H9 (cell line): ENCODE data around the gene LIMS2. TPM values are rescaled to one million over a fixed set of nuclear protein-coding genes. Genes with fewer than 3 reads are reported as not detected.

ENCODE experiments used
- DNase-seq: peaks from one replicate; pipeline ENCODE4 v3.0.0-alpha.2; 2017
- H2AFZ ChIP-seq: one replicate; pipeline ENCODE4 v1.6.1; 2013; ENCODE audit warnings: mild to moderate bottlenecking, low read length, control low read depth, moderate library complexity
- H2AK5ac ChIP-seq: 2 replicates; pipeline ENCODE4 v1.6.1; 2013; ENCODE audit warnings: low read length, control low read depth, mixed read lengths; ENCODE audit not compliant: insufficient read length
- H2BK120ac ChIP-seq: one replicate; pipeline ENCODE4 v1.6.1; 2013; ENCODE audit warnings: low read depth, mild to moderate bottlenecking, low read length, control low read depth, inconsistent platforms; ENCODE audit not compliant: poor library complexity, severe bottlenecking
- H2BK12ac ChIP-seq: 2 replicates; pipeline ENCODE4 v1.6.1; 2013; ENCODE audit warnings: low read length, control low read depth, mixed read lengths, low read depth; ENCODE audit not compliant: insufficient read length
- H2BK15ac ChIP-seq: 2 replicates; pipeline ENCODE4 v1.6.1; 2013; ENCODE audit warnings: low read depth, low read length, control low read depth
- H2BK20ac ChIP-seq: one replicate; pipeline ENCODE4 v1.6.1; 2013; ENCODE audit warnings: low read depth, mild to moderate bottlenecking, low read length, control low read depth, inconsistent platforms; ENCODE audit not compliant: poor library complexity, severe bottlenecking
- H2BK5ac ChIP-seq: 2 replicates; pipeline ENCODE4 v1.6.1; 2013; ENCODE audit warnings: low read length, control low read depth, mixed read lengths; ENCODE audit not compliant: insufficient read length
- H3K14ac ChIP-seq: 2 replicates; pipeline ENCODE4 v1.6.1; 2013; ENCODE audit warnings: low read length, control low read depth; ENCODE audit not compliant: insufficient read depth
- H3K18ac ChIP-seq: 2 replicates; pipeline ENCODE4 v1.6.1; 2013; ENCODE audit warnings: low read depth, mild to moderate bottlenecking, mixed read lengths, low read length, control low read depth; ENCODE audit not compliant: insufficient read length
- H3K23ac ChIP-seq: 2 replicates; pipeline ENCODE4 v1.6.1; 2013; ENCODE audit warnings: low read length, control low read depth, mixed read lengths, low read depth; ENCODE audit not compliant: insufficient read length
- H3K23me2 ChIP-seq: 2 replicates; pipeline ENCODE4 v1.6.1; 2013; ENCODE audit warnings: low read depth, mild to moderate bottlenecking, mixed read lengths, low read length, control low read depth; ENCODE audit not compliant: insufficient read length, poor library complexity, severe bottlenecking
- H3K27ac ChIP-seq: 2 replicates; pipeline ENCODE4 v1.5.1; 2013; ENCODE audit warnings: low read length, control low read depth, mixed read lengths, low read depth; ENCODE audit not compliant: insufficient read length
- H3K27me3 ChIP-seq: 2 replicates; pipeline ENCODE4 v1.6.1; 2013; ENCODE audit warnings: low read length, control low read depth, inconsistent platforms; ENCODE audit not compliant: insufficient read depth
- H3K4ac ChIP-seq: 2 replicates; pipeline ENCODE4 v1.6.1; 2013; ENCODE audit warnings: low read depth, mild to moderate bottlenecking, control low read depth, inconsistent platforms, low read length, moderate library complexity
- H3K4me1 ChIP-seq: 2 replicates; pipeline ENCODE4 v1.6.1; 2013; ENCODE audit warnings: low read length, control low read depth, inconsistent platforms; ENCODE audit not compliant: insufficient read depth
- H3K4me2 ChIP-seq: 2 replicates; pipeline ENCODE4 v1.6.1; 2013; ENCODE audit warnings: low read length, control low read depth, mixed read lengths; ENCODE audit not compliant: insufficient read length, insufficient read depth
- H3K56ac ChIP-seq: 2 replicates; pipeline ENCODE4 v1.6.1; 2013; ENCODE audit warnings: low read depth, mild to moderate bottlenecking, mixed read lengths, low read length, control low read depth; ENCODE audit not compliant: insufficient read length
- H3K79me1 ChIP-seq: 2 replicates; pipeline ENCODE4 v1.6.1; 2013; ENCODE audit warnings: low read depth, mild to moderate bottlenecking, moderate library complexity, low read length, control low read depth, inconsistent platforms; ENCODE audit not compliant: insufficient read depth, poor library complexity, severe bottlenecking
- H3K79me2 ChIP-seq: 2 replicates; pipeline ENCODE4 v1.6.1; 2013; ENCODE audit warnings: low read length, control low read depth, inconsistent platforms; ENCODE audit not compliant: insufficient read depth
- H3K9ac ChIP-seq: 2 replicates; pipeline ENCODE4 v1.6.1; 2013; ENCODE audit warnings: low read length, control low read depth, mixed read lengths; ENCODE audit not compliant: insufficient read length; ENCODE audit errors: extremely low read depth
- H3K9me3 ChIP-seq: one replicate; pipeline ENCODE4 v1.6.1; 2013; ENCODE audit warnings: low read depth, low read length, inconsistent platforms; ENCODE audit not compliant: control insufficient read depth
- H3T11ph ChIP-seq: one replicate; pipeline ENCODE4 v1.6.1; 2013; ENCODE audit warnings: mild to moderate bottlenecking, low read length, control low read depth, inconsistent platforms
- H4K20me1 ChIP-seq: one replicate; pipeline ENCODE4 v1.6.1; 2013; ENCODE audit not compliant: control insufficient read depth, insufficient read length, insufficient read depth
- H4K5ac ChIP-seq: 2 replicates; pipeline ENCODE4 v1.6.1; 2013; ENCODE audit warnings: low read depth, mild to moderate bottlenecking, mixed read lengths, low read length, control low read depth; ENCODE audit not compliant: insufficient read length
- H4K8ac ChIP-seq: replicated peaks from 2 replicates; pipeline ENCODE4 v1.6.1; 2013; ENCODE audit warnings: low read length, control low read depth, mixed read lengths, low read depth; ENCODE audit not compliant: insufficient read length
- H4K91ac ChIP-seq: 2 replicates; pipeline ENCODE4 v1.6.1; 2013; ENCODE audit warnings: low read depth, mild to moderate bottlenecking, moderate library complexity, mixed read lengths, low read length, control low read depth; ENCODE audit not compliant: insufficient read length
- H3K27ac Mint-ChIP-seq, 3 experiments: 2 replicates in 2 of 3; 3 replicates in 1 of 3; pipeline ENCODE4 v1.8.0; 2020 to 2021; ENCODE audit warnings: mixed read lengths in 3 of 3, mild to moderate bottlenecking in 1 of 3, moderate library complexity in 1 of 3
- H3K27me3 Mint-ChIP-seq: 2 replicates; pipeline ENCODE4 v1.8.0; 2021; ENCODE audit warnings: low read depth, mild to moderate bottlenecking, moderate library complexity, mixed read lengths
- H3K36me3 Mint-ChIP-seq, 3 experiments: 2 replicates in 2 of 3; 3 replicates in 1 of 3; pipeline ENCODE4 v1.8.0; 2020 to 2021; ENCODE audit warnings: low read depth in 3 of 3, mixed read lengths in 3 of 3; ENCODE audit not compliant: insufficient read depth in 1 of 3
- H3K4me1 Mint-ChIP-seq, 2 experiments: 2 replicates each; pipeline ENCODE4 v1.8.0; 2020; ENCODE audit warnings: mixed read lengths in 2 of 2
- H3K4me3 Mint-ChIP-seq, 2 experiments: 2 replicates in 1 of 2; 3 replicates in 1 of 2; pipeline ENCODE4 v1.8.0; 2020 to 2021; ENCODE audit warnings: mild to moderate bottlenecking in 2 of 2, mixed read lengths in 2 of 2, moderate library complexity in 1 of 2
- H3K9me3 Mint-ChIP-seq, 2 experiments: 2 replicates in 1 of 2; 3 replicates in 1 of 2; pipeline ENCODE4 v1.8.0; 2020; ENCODE audit warnings: mild to moderate bottlenecking in 2 of 2, mixed read lengths in 2 of 2, moderate library complexity in 1 of 2
- WGBS: extraction: QIAGEN DNeasy Blood & Tissue Kit; methylation state at CpG from one replicate; pipeline ENCODE4 v1.1.7; 2013; ENCODE audit warnings: missing lambda C conversion rate, low lambda C conversion rate, mixed read lengths; ENCODE audit not compliant: insufficient read length; ENCODE audit errors: extremely low coverage; 5-methylcytosine and 5-hydroxymethylcytosine counted together
- total RNA-seq: library from RNA; stranded (reverse); gene quantifications from 2 replicates; pipeline ENCODE4 v1.2.1, GENCODE V29; 2021
- TF ChIP-seq, protein P1 (sequence below): fragments of 200-600 bp; sonication (generic); conservative IDR thresholded peaks from 3 replicates; pipeline ENCODE4 v1.8.0; 2021; ENCODE audit warnings: antibody characterized with exemption, mild to moderate bottlenecking

LIMS2 gene
- total RNA-seq, 1 experiment from 2014 or later = 5.9 TPM

GRCh38 chr2:127629637-127630036, 45.7 kb downstream of the LIMS2 start:
- Histone ChIP-seq H3K4me1 (no peaks in the 10 kb centered on the region), H2BK15ac (no peak overlapping the region), H3K9ac (no peak overlapping the region), H3K23me2 (no peaks in the 10 kb centered on the region), H3K27ac (no peak overlapping the region), H3K79me2 (no peaks in the 10 kb centered on the region), H3K56ac (no peak overlapping the region), H4K5ac (no peak overlapping the region), H3K4me2 (no peak overlapping the region), H4K8ac (no peak overlapping the region), H3T11ph (no peak overlapping the region), H3K27me3 (no peaks in the 10 kb centered on the region), H3K9me3 (no peaks in the 10 kb centered on the region), H3K18ac (no peak overlapping the region), H2BK20ac (no peak overlapping the region), H2BK5ac (no peak overlapping the region), H2AK5ac (no peak overlapping the region), H3K79me1 (no peaks in the 10 kb centered on the region), H4K91ac (no peak overlapping the region), H3K23ac (no peak overlapping the region), H2BK120ac (no peak overlapping the region), H4K20me1 (no peaks in the 10 kb centered on the region), H3K14ac (no peak overlapping the region), H2BK12ac (no peak overlapping the region), H3K4ac (no peak overlapping the region), H2AFZ (no peak overlapping the region)
- Mint-ChIP-seq H3K4me1 (peaks cover 0 to 4% of the 10 kb centered on the region in 2 experiments; a peak in 2 of 4 replicates), H3K27me3 (no peaks in the 10 kb centered on the region; the same call in 1 of the 2 replicates), H3K27ac (no peak overlapping the region), H3K4me3 (no peak overlapping the region), H3K9me3 (no peaks in the 10 kb centered on the region), H3K36me3 (no peaks in the 10 kb centered on the region)
- DNase-seq = no peak
- no CpG with 5 or more reads among the region's 9 CpGs for WGBS
- TF ChIP-seq, protein P1, sequence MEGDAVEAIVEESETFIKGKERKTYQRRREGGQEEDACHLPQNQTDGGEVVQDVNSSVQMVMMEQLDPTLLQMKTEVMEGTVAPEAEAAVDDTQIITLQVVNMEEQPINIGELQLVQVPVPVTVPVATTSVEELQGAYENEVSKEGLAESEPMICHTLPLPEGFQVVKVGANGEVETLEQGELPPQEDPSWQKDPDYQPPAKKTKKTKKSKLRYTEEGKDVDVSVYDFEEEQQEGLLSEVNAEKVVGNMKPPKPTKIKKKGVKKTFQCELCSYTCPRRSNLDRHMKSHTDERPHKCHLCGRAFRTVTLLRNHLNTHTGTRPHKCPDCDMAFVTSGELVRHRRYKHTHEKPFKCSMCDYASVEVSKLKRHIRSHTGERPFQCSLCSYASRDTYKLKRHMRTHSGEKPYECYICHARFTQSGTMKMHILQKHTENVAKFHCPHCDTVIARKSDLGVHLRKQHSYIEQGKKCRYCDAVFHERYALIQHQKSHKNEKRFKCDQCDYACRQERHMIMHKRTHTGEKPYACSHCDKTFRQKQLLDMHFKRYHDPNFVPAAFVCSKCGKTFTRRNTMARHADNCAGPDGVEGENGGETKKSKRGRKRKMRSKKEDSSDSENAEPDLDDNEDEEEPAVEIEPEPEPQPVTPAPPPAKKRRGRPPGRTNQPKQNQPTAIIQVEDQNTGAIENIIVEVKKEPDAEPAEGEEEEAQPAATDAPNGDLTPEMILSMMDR = no peak
